G401 (cell line): ENCODE measurements around the gene TFDP2. TPM values are rescaled to one million over a fixed set of nuclear protein-coding genes. Genes with fewer than 3 reads are reported as not detected.
"Not testable (repeated sequence)": the region's sequence is repeated elsewhere in the genome, so short reads cannot be mapped to it uniquely, and the experiment has no call there.

Experiments used
- DNase-seq: peaks from one replicate; pipeline ENCODE4 v3.0.0-alpha.2; 2015; ENCODE audit warnings: low spot score
- in situ Hi-C: cut with HindIII; loops from 2 replicates; pipeline ENCODE4 v1.10.0; 2016; ENCODE audit warnings: low sequenced_read_pairs, mixed read lengths
- total RNA-seq: library from RNA; depleted of rRNA; stranded (reverse); fragments of >200 nt; shearing (Covaris generic); gene quantifications from 2 replicates; pipeline ENCODE4 v1.2.3, GENCODE V29; 2014

TFDP2 gene
- total RNA-seq, 1 experiment from 2014 or later, result 168 TPM

- in situ Hi-C loops, result no loop called here
- DNase-seq, result no peak
Measured at GRCh38 chr3:141996437-141996836, 152.9 kb downstream of the TFDP2 start.

DNA sequence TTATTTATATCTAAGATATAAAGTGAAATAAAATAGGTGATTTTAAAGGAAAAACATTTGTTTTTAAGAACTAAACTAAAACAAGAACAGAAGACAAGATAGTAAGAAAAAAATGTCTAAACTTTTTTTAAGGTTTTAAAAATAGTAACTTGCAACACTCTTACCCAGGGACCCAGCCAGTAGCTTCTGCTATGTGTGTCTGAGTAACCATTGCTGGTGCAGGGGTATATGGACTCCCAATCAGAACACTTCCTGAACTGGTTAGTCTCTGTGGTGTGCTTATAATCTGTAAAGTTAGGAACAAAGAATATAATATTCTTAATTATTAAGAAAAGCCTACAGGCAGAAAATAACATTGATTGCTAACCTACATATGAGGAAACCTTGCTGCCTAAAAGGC lies 154.5 kb downstream of the TFDP2 start:
- no peak for DNase-seq
- in situ Hi-C loops, result no loop called here

GRCh38 chr3:141992512-141992911 lies 156.8 kb downstream of the TFDP2 start:
- in situ Hi-C loops, result no loop called here
- DNase-seq, result no peak

DNA sequence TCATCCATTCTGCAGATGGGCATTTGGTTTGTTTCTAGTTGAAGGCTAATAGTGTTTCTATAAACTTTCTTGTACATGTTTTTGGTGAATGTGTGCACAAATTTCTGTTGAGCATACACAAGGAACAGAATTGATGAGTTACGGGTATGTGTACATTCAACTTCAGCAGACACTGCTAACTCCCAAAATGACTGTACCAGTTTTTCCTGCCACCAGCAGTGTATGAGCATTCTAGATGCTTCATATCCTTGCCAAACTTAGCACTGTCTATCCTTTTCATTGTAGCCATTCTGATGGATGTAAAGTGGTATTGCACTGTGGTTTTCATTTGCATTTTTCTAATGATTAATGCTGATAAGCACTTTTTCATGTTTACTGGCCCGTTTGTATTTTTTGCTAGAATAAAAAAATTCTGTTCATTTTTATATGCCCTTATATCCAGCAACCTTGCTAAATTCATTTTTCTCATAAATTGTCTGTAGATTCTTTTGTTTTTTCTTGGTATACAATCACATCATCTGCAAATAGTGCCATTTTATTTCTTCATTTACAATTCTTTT lies 162.7 kb downstream of the TFDP2 start:
- in situ Hi-C loops, result no loop called here
- DNase-seq, result no peak

GRCh38 chr3:141981084-141981483 lies 168.3 kb downstream of the TFDP2 start:
- in situ Hi-C loops, result no loop called here
- no peak for DNase-seq

DNA sequence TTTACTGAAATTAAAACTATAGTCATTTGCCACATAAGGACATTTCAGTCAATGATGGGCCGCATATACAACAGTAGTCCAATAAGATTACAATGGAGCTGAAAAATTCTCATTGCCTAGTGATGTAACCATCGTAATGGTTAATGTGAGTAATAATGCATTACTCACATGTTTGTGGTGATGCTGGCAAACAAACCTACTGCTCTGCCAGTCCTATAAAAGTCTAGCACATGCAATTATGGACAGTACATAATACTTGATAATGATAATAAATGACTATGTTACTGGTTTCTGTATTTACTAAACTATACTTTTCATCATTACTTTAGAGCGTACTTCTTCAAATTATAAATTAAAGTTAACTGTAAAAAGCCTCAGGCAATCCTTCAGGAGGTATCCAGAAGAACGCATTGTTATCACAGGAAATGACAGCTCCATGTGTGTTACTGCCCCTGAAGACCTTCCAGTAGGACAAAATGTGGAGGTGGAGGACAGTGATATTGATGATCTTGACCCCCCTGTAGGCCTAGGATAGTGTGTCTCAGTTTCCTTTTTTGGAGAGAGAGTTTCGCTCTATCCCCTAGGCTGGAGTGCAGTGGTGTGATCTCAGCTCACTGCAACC lies 170.2 kb downstream of the TFDP2 start:
- in situ Hi-C loops, result no loop called here

DNA sequence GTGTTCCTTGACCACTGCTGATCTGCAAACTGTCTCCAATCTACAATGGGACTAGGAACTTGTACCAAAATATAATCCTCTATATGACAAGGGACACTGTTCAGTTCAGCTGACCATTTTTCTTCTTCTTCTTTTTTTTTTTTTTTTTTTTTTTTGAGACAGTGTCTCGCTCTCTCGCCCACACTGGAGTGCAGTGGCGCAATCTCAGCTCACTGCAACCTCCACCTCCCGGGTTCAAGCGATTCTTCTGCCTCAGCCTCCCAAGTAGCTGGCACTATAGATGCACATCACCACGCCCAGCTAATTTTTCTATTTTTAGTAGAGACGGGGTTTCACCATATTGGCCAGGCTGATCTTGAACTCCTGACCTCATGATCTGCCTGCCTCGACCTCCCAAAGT lies 174.6 kb downstream of the TFDP2 start:
- DNase-seq, in situ Hi-C loops: not testable (repeated sequence)

More for the DNA sequence above, 170.2 kb downstream of the TFDP2 start:
- no peak for DNase-seq

- in situ Hi-C loops, result no loop called here
Measured at GRCh38 chr3:141972399-141972798, 176.9 kb downstream of the TFDP2 start.

GRCh38 chr3:141971571-141971970 lies 177.8 kb downstream of the TFDP2 start:
- no peak for DNase-seq
- in situ Hi-C loops, result no loop called here

More at GRCh38 chr3:141972399-141972798, 176.9 kb downstream of the TFDP2 start:
- DNase-seq, result no peak

GRCh38 chr3:141969711-141970110 lies 179.6 kb downstream of the TFDP2 start:
- peak; percentile 60 for DNase-seq
- in situ Hi-C loops, result no loop called here

- no peak for DNase-seq
- in situ Hi-C loops, result no loop called here
Measured at GRCh38 chr3:141965471-141965870, 183.9 kb downstream of the TFDP2 start.

DNA sequence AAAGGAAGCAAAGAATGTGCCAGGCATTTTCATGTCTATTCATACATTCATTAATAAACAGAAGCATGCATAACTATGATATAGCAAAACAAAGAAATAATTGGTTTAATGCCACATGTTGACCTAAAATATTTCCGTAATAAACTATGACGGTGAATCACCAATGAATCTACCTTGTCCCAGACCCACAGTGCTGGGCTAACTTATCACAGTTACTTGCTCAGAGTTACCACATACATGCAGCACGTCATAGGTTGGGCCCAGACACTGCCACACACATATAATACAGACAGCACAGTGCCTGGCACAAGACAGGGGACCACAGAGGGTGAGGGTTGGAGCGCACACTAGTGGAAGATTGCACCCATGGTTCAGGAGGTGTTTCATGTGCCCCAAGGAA lies 186.0 kb downstream of the TFDP2 start:
- no peak for DNase-seq
- in situ Hi-C loops, result no loop called here

GRCh38 chr3:141960731-141961130 lies 188.6 kb downstream of the TFDP2 start:
- in situ Hi-C loops, result no loop called here
- DNase-seq, result no peak

GRCh38 chr3:141959589-141960554 lies 189.5 kb downstream of the TFDP2 start:
- no peak for DNase-seq
- in situ Hi-C loops, result no loop called here

DNA sequence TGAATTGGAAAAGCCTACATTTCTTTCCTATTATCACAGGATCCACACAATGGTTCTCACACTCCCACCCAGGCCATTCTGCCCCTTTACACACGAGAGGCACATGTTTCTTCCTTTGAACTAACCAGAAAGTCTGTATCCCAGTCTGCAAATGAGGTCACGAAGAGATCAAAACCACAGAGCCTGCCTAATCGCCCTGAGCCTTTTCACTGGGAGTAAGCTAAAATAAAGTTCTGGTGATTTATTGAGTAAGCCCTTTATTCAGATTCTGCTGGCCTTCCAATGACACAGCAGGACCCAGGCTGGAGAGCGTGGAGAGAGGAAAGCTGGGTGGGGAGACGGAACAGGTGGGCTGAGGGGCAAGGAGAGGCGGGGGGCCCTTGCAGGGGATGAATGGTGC lies 194.2 kb downstream of the TFDP2 start:
- in situ Hi-C loops, result no loop called here
- DNase-seq, result no peak

GRCh38 chr3:141952611-141953010 lies 196.7 kb downstream of the TFDP2 start:
- in situ Hi-C loops, result no loop called here
- DNase-seq, result no peak

DNA sequence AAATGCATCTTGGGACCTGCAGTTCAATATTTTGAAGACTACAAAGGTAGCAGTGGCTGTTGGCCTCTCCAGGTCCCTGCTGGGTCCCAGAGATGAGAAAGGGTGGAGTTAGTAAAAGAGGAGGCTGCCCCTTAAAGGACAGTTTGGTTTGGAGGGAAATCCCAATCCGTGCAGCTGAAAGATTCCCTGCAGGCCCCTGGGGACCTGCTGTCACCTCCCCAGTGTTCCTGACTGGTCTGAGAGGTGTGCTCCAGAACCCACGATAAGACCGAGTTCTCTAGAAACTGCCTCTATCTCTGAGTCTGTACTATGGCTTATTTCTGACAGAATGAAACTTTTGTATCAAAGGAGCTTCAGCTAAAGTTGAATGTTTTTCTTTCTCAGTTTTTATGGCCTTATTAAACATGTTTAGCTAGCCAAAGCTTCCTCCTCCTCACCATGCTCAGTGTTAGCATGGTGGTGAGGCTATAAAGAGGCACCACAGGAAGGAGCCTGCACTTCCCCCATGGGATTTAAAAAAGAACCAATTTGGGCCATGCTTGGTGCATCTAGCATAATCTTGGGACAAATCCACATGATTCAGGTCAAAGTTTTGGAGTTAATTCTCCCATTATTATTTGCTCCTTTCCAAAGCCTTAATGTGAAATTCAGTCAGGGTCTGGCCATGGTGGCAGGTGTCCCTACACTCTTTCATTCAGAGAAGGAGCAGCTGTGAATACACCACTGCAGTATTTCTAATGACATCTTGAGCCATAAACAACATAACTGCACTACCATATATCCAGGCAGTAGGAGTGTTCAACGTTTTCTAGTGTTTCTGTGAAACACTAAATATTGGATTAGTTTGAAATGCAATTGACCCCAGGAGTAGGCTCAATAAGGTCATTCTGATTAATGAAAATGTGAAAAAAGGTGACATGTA lies 198.5 kb downstream of the TFDP2 start:
- DNase-seq, result no peak

DNA sequence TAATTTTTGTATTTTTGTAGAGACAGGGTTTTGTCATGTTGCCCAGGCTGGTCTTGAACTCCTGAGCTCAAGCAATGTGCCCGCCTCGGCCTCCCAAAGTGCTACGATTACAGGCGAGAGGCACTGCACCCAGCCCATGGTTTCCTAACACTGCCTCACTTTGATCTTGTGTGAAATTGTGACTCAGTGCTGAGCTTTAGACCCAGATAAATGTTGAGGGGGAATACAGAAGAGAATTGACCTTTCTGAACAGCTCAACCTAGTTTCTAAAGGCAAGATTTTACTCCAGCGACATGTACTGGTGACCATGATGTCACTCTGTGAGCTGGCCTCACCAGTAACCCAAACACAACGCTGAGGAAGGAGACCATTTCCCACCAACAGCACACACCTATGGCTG lies 199.4 kb downstream of the TFDP2 start:
- no peak for DNase-seq

More for the DNA sequence above, 198.5 kb downstream of the TFDP2 start:
- in situ Hi-C loops, result no loop called here

DNA sequence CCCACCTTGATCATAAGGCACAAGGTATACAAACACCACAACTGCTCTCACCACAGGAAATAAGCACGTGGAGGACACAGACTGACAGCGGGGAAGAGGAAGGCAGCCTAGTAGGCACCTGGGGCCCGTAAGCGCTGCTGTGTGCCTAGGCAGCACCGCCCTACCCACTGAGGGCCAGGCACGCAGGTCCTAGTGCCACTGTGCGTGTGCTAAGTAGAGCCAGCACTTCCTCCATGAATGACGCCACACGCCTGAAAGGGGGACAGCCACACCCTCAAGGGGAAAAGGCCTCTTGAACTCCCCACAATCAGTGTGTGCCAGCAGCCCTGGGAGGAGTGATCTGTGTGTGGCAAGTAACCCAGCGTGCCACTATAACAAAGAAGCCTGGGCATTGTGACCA lies 199.9 kb downstream of the TFDP2 start:
- in situ Hi-C loops, result no loop called here
- no peak for DNase-seq

More for the DNA sequence above, 199.4 kb downstream of the TFDP2 start:
- in situ Hi-C loops, result no loop called here
